Gastrocnemius medialis (tissue), 4 donors: Measurements from ENCODE around the gene NELFE.
"Not testable (repeated sequence)": the region's sequence is repeated elsewhere in the genome, so short reads cannot be mapped to it uniquely, and the experiment has no call there.

Experiments
- POLR2A ChIP-seq, 2 donors: fragments of 450-650 bp; IDR thresholded peaks; one replicate each; pipeline ENCODE4 v1.6.1; 2017; ENCODE audit warnings: antibody characterized with exemption in 2 of 2, mild to moderate bottlenecking in 2 of 2, moderate library complexity in 2 of 2
- TF ChIP-seq, protein P1 (sequence below), 5 experiments: fragments of 450-650 bp in 3 of 5; fragments of 200-600 bp in 2 of 5; sonication (generic) in 2 of 5; IDR thresholded peaks in 4 of 5; conservative IDR thresholded peaks in 1 of 5; 1 replicate in 4 of 5; 2 replicates in 1 of 5; pipeline ENCODE4 v1.5.1; 2016 to 2019; ENCODE audit warnings: antibody characterized with exemption in 5 of 5, mild to moderate bottlenecking in 3 of 5, moderate library complexity in 3 of 5

DNA sequence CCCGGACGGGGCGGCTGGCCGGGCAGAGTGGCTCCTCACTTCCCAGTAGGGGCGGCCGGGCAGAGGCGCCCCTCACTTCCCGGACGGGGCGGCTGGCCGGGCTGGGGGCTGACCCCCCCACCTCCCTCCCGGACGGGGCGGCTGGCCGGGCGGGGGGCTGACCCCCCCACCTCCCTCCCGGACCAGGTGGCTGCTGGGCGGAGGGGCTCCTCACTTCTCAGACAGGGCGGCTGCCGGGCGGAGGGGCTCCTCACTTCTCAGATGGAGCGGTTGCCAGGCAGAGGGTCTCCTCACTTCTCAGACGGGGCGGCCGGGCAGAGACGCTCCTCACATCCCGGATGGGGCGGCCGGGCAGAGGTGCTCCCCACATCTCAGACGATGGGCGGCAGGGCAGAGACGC is 26.6 kb downstream of the NELFE start:
- TF ChIP-seq POLR2A (IDR thresholded peaks at IDR 0.05) = not testable (repeated sequence)
- TF ChIP-seq, protein P1, sequence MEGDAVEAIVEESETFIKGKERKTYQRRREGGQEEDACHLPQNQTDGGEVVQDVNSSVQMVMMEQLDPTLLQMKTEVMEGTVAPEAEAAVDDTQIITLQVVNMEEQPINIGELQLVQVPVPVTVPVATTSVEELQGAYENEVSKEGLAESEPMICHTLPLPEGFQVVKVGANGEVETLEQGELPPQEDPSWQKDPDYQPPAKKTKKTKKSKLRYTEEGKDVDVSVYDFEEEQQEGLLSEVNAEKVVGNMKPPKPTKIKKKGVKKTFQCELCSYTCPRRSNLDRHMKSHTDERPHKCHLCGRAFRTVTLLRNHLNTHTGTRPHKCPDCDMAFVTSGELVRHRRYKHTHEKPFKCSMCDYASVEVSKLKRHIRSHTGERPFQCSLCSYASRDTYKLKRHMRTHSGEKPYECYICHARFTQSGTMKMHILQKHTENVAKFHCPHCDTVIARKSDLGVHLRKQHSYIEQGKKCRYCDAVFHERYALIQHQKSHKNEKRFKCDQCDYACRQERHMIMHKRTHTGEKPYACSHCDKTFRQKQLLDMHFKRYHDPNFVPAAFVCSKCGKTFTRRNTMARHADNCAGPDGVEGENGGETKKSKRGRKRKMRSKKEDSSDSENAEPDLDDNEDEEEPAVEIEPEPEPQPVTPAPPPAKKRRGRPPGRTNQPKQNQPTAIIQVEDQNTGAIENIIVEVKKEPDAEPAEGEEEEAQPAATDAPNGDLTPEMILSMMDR (IDR thresholded peaks at IDR 0.05 in 4 of 5, conservative IDR thresholded peaks at IDR 0.05 in 1 of 5) = not testable (repeated sequence)
